Measurements from ENCODE around the gene GPR153.
A peak's percentile ranks its signal among the peaks of the same experiment; 100 is the strongest.

Gene GPR153

GRCh38 chr1:6248932-6249738 lies 11.8 kb downstream of the GPR153 start:
- no peak for DNase-seq (ENCODE audit: low read depth)

DNA sequence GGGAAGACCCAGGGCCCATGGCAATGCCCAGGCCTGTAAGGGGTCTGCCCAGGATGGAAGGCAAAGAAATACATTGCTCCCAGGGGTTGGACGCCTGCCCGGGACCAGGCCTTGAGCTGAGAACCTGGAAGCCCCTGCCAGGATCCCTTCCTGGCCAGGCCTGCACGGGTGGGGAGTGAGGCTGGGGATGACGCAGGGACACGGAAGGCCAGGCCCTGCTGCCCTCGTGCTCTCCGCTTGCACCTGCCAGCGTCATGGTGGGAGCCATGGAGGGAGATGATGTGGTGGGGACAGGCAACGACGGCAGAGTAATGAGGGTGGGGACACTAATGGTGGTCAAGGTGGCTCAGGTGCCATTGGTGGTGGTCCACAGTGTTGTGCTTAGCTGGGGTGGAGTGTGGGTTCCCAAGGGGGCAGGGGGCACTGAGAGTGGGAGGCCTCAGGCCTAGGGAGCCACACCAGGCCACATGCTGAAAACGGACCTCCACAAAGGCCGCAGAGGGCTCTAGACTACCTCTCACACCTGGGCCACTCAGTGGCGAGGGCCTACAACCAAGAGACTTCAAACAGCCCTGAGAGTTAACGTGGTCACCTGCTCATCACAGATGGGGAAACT lies 12.6 kb downstream of the GPR153 start:
- DNase-seq (ENCODE audit: low read depth): no peak

DNA sequence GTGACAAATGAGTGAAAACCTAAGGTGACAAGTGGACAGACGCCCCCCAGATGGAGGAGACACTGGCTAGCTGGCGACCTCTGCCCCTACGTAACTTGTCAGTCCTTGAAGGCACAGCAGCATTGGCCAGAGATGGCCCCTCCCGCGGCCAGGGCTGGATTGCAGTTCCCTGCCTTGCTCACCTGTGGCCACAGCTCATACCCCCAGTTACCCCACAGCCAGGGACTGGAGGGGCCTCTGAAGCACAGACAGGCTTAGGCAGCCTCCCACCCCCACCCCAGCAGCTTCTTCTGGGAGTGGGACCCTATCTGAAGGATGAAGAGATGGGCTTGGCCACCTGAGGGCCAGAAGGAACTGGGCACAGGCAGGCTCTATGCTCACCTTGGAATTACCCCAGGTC lies 13.2 kb downstream of the GPR153 start:
- no peak for DNase-seq (ENCODE audit: low read depth)

DNA sequence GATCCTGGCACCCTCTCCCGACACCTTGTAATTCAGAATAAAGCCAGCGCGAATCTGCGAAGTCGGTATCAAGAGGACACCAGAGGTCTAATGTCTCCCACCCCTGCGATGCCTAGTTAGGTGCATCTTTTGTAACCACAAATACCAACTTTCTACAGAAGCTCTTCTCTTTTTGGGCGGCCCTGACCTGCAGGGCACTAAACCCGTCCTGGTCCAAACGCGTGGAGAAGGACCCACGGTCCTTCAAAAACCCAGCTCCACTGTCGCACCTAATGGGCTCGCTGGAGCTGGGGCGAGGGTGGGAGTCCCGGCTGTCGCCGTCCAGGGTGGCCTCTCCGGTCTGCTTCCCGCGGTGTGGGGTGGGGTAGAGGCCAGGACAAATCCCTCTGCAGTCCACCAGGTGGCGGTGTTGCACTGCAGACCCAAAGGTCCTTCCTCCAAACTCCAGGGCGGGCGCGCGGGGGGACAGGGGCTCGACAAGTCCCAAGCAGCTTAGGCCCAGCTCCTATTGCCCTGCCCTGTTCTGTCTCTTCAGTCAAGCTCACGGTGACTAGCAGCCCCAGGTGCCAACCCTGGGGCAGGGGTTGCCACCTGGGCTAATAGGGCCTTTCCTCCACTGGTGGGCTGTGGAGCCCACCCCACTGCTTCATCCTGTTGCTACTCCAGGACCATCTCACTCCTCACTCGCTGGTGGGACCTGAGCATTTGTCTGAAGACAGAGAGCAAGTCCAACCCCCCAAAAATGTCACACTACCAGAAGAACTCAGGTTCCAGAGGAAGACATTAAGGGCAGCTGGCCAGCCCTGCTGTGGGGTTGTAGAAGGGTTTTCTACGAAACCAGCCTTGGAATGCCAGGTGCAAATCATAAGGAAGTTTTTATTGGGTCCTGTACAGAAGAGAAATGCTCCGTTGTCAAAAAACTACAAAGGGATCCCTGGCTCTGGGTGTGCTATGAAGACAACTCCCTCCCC lies 14.1 kb downstream of the GPR153 start:
- peak; percentile 72 for DNase-seq (ENCODE audit: low read depth)

DNA sequence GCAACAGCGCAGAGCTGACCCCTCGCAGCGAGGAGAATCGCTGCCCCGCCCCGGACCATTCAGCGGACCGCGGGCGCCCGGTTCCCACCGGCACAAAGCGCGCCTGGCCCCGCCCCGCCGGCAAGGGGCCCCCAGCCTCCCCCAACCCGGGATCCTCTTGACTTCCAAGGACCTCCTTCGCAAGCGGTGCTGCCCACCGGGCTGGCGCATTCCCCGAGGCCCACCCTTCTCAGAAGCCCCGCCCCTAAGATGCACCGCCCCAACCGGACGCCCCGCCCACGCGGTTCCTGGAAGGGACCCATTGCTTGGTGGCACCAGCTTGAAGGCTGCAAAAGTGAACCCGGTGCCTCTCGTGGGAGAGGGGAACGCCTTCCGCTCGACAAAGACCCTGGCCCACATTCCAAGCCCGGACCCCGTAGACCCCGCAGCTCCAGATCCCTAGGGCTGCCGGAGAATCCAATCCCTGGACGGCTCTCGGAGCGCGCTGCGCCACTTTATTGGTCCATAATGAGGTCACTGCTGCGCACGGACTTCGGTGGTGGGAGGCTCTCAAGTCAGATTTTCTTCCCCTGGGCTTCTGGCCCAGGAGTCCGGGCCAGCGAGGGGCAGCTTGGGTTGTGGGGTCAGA lies 14.9 kb downstream of the GPR153 start:
- DNase-seq (ENCODE audit: low read depth): no peak

DNA sequence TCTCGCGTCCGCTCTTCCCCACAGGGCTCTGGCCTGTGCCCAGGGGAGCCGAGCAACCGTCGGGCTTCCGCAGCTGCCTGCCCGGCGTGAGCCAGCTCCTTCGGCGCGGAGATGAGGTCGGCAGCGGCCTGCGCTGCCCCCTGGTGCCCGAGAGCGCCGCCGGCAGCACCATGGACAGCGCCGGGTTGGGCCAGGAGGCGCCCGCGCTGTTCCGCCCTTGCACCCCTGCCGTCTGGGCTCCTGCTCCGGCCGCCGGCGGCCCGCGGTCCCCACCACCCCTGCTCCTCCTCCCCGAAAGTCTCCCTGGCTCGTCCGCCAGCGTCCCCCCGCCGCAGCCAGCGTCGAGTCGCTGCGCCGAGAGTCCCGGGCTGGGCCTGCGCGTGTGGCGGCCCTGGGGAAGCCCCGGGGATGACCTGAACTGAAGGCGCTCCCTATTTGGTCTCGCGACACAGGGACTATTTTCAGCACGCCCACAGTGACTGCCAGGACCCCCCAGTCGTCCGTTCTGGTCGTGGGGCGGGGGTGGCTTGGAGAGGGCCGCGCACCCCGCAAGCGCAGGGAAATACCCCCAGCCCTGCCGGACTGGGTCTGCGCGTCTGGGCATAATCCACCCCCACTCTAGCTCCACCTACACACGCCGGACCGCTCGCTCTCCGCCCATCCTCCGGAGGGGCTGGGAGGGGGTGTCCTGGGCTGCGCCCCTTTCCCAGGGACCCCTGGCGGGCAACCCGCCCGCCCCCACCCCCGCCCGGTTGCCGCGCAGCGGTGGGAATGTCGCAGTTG lies 15.6 kb downstream of the GPR153 start:
- DNase-seq (ENCODE audit: low read depth): peak; percentile 68

- no peak for DNase-seq (ENCODE audit: low read depth)
Measured at GRCh38 chr1:6244401-6245049, 16.4 kb downstream of the GPR153 start.

DNA sequence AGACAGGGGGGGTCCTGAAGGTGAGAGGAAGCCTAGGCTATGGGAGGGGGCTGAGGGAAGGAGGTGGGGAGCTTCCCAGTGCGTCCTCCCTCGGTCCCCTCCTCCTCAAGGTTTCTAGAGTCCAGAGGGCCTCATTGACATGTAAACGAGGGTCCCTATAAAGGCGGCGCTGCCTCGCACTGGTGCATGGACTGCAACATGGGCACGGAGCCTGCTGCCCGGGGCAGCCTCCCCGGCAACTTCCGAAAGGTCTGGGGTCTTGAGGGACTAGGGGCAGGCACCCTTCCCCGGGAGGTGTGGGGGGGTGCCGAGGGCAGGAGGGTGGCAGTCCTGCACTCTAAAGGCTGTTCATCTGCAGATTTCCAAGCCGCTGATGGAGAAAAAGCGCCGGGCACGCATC lies 16.9 kb downstream of the GPR153 start, which contains the start of gene HES3:
Gene HES3 (plus strand): TSS at position 187 of the 400 bp plus-strand sequence. CDS start 187 bp downstream, at position 374.
- no peak for DNase-seq (ENCODE audit: low read depth)

- no peak for DNase-seq (ENCODE audit: low read depth)
Measured at GRCh38 chr1:6243053-6243834, 17.7 kb downstream of the GPR153 start.

- no peak for DNase-seq (ENCODE audit: low read depth)
Measured at GRCh38 chr1:6241887-6242740, 18.8 kb downstream of the GPR153 start.

DNA sequence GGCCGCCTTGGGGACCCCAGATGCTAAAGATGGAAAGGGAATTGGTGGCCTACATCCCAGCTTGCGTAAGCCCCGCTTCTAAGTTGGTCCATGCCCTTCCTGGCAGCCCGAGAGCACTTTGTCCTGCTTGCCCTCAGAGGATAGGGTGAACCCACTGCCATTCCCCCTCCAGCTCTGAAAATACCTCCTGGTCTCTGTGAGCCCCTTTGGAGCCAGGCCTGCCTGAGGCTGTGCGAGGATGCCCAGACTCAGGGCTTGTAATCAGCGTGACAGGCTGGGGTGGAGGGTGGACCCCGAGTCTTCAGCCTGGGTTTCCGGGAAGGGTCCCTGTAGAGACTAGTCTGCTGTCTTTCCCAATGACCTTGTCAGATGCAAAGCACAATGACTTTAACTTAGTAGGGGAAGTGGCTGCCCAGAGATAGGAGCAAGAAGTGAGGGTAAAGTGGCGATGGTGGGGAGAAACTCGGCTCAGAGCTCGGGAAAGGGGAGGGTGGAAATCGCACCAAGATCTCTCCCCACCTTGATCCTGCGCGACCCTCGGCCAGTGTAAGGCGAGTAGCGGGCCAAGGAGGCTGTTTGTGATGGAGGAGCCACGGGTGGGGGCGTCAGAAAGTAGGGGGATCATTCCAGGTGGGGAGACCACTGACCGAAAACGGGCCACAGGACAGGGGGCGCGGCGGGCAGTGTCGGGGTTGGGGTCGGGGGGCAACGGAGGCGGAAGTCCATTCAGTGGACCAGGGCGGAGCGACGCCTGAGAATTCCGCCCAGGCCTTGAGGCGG lies 19.6 kb downstream of the GPR153 start:
- no peak for DNase-seq (ENCODE audit: low read depth)

GRCh38 chr1:6239950-6240768 lies 20.7 kb downstream of the GPR153 start:
- no peak for DNase-seq (ENCODE audit: low read depth)

DNA sequence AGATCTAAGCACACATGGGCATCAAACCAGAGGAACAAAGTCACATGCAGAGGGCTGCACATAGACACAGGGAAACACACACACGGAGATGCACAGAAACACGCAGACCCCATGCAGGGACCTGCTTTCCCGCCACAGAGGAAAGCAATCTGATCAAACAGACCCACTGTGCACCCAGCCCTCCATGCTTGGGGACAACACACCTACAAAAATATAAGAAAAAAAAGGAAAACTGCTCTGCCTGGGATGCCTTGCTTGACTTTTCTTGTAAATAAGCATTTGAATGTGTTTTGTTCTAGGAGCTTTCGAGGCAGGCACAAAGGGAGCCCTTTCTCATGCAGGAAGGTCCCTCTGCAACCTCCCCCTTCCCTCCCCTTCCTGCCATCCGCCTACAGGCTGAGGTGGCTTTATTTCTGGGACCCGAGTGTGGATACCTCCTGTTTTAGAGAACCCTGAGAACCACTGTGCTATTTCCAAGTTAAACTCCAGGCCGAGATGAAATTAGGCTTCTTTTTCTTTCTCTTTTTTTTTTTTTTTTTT lies 21.6 kb downstream of the GPR153 start:
- no peak for DNase-seq (ENCODE audit: low read depth)

GRCh38 chr1:6237093-6237492 lies 23.8 kb downstream of the GPR153 start:
- DNase-seq (ENCODE audit: low read depth): no peak

GRCh38 chr1:6235296-6235677 lies 25.6 kb downstream of the GPR153 start:
- DNase-seq (ENCODE audit: low read depth): no peak

DNA sequence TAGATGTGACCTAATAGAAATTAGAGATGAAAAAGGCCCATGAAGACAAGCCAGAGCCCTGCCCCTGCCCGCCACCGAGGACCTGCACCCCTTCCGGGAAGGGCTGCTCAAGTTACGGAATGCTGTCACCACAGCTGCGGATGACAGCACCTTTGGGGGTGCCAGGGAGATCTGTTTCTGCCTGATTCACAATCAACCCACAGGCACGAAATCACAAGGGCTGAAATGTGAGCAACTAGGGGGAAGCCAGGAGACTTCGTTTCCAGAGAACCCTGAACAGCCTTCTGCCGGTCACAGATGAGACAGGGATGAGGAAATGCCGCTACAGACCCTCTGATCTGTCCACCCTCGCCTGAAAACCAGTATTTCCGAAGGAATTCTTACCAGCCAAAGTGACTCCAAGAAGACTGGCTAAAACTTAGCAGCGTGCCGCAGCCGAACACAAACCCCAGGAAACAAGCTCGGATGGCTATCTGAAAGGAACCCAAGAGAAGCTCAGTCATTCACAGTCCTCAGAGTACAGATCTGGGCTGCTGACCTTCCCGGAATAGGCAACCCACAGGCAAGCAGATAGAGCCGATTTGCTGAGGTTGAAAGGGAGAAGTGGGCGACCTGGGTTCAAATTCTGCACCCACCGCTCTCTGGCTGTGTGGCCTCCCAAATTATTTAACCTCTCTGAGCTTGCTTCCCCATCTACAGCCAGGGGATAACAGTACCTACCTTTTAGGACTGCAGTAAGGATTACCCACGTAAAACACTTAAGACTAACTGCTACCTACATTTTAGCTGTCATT lies 26.2 kb downstream of the GPR153 start:
- DNase-seq (ENCODE audit: low read depth): no peak
